ENCODE data around the gene ANTXR2.

GRCh38 chr4:79913581-79913980 is 159.4 kb downstream of the ANTXR2 start:
- no peak for TF ChIP-seq RFX5 (IDR thresholded peaks at IDR 0.05; ENCODE audit: borderline replicate concordance, low read depth, low read length)
- no peak for TF ChIP-seq EP300 (IDR thresholded peaks at IDR 0.05; ENCODE audit: borderline replicate concordance in 1 of 2, low read depth in 2 of 2, low read length in 2 of 2)
- no peak for TF ChIP-seq TCF12 (IDR thresholded peaks at IDR 0.05; ENCODE audit: low read depth, low read length)
- TF ChIP-seq MAX (IDR thresholded peaks at IDR 0.05), result no peak
- no peak for TF ChIP-seq CTCF (IDR thresholded peaks at IDR 0.05; ENCODE audit: control extremely low read depth in 1 of 3, insufficient read depth in 1 of 3, low read depth in 1 of 3, low read length in 3 of 3)
- TF ChIP-seq GABPA (IDR thresholded peaks at IDR 0.05; ENCODE audit: borderline replicate concordance, insufficient read depth, low read length), result no peak

Measured in H1 (cell line).